Right atrium auricular region (tissue), 2 donors: ENCODE results near the gene B3GNT3. TPM values are rescaled to one million over a fixed set of nuclear protein-coding genes. Genes with fewer than 3 reads are reported as not detected.

Experiments used
- DNase-seq: peaks from one replicate; pipeline ENCODE4 v3.0.0-alpha.2; 2019; ENCODE audit warnings: low spot score
- H3K27ac ChIP-seq, 2 donors: fragments of 200-600 bp; sonication (generic); 1 replicate in 1 of 2; 2 replicates in 1 of 2; pipeline ENCODE4 v1.5.1; 2016 to 2019
- H3K27me3 ChIP-seq, 2 donors: fragments of 200-600 bp; sonication (generic); one replicate each; pipeline versions ENCODE4 v1.5.1 to v1.6.0; 2017 to 2019
- H3K36me3 ChIP-seq: fragments of 200-600 bp; sonication (generic); one replicate; pipeline ENCODE4 v1.5.1; 2016
- H3K4me1 ChIP-seq, 2 donors: fragments of 200-600 bp; sonication (generic); one replicate each; pipeline versions ENCODE4 v1.5.1 to v1.6.0; 2017 to 2019
- H3K4me3 ChIP-seq, 2 donors: fragments of 200-600 bp; sonication (generic); 1 replicate in 1 of 2; 2 replicates in 1 of 2; pipeline ENCODE4 v1.5.1; 2017 to 2019; ENCODE audit warnings: mild to moderate bottlenecking in 1 of 2, moderate library complexity in 1 of 2
- H3K9me3 ChIP-seq, 2 donors: fragments of 200-600 bp; sonication (generic); one replicate each; pipeline ENCODE4 v1.5.1; 2019
- total RNA-seq, 2 donors: library from RNA; depleted of rRNA; stranded (reverse); fragments of >200 nt; gene quantifications; one replicate each; pipeline ENCODE4 v1.1.0, GENCODE V29; 2016
- TF ChIP-seq, protein P1 (sequence below), 2 donors: fragments of 200-600 bp; sonication (generic); IDR thresholded peaks; one replicate each; pipeline ENCODE4 v1.5.1; 2019; ENCODE audit warnings: antibody characterized with exemption in 2 of 2

The B3GNT3 gene
- total RNA-seq, 2 donors from 2014 or later = not detected

GRCh38 chr19:17841371-17841809 is 46.5 kb downstream of the B3GNT3 start:
- H3K27ac ChIP-seq = no peak overlapping the region
- H3K27me3 ChIP-seq = no peaks in the 10 kb centered on the region
- no peaks in the 10 kb centered on the region for H3K9me3 ChIP-seq
- H3K36me3 ChIP-seq = no peaks in the 10 kb centered on the region
- peak overlapping the region; percentile 23 to 27 for H3K4me3 ChIP-seq
- TF ChIP-seq, protein P1, sequence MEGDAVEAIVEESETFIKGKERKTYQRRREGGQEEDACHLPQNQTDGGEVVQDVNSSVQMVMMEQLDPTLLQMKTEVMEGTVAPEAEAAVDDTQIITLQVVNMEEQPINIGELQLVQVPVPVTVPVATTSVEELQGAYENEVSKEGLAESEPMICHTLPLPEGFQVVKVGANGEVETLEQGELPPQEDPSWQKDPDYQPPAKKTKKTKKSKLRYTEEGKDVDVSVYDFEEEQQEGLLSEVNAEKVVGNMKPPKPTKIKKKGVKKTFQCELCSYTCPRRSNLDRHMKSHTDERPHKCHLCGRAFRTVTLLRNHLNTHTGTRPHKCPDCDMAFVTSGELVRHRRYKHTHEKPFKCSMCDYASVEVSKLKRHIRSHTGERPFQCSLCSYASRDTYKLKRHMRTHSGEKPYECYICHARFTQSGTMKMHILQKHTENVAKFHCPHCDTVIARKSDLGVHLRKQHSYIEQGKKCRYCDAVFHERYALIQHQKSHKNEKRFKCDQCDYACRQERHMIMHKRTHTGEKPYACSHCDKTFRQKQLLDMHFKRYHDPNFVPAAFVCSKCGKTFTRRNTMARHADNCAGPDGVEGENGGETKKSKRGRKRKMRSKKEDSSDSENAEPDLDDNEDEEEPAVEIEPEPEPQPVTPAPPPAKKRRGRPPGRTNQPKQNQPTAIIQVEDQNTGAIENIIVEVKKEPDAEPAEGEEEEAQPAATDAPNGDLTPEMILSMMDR (IDR thresholded peaks at IDR 0.05) = no peak
- peaks cover 0 to 16% of the 10 kb centered on the region in 2 donors for H3K4me1 ChIP-seq
- no peak for DNase-seq

GRCh38 chr19:17841810-17842662 is 47.1 kb downstream of the B3GNT3 start:
- Histone ChIP-seq H3K27me3 (no peaks in the 10 kb centered on the region), H3K4me1 (peaks cover 0 to 16% of the 10 kb centered on the region in 2 donors), H3K4me3 (peak overlapping the region; percentile 23 to 27), H3K27ac (no peak overlapping the region), H3K36me3 (no peaks in the 10 kb centered on the region), H3K9me3 (no peaks in the 10 kb centered on the region)
- DNase-seq = peak; percentile 75
- TF ChIP-seq, protein P1 (IDR thresholded peaks at IDR 0.05) = no peak

- DNase-seq = no peak
- Histone ChIP-seq H3K4me1 (peaks cover 0 to 22% of the 10 kb centered on the region in 2 donors), H3K4me3 (peak overlapping the region in 1 of 2 donors; percentile 27), H3K9me3 (no peaks in the 10 kb centered on the region), H3K36me3 (no peaks in the 10 kb centered on the region), H3K27me3 (no peaks in the 10 kb centered on the region), H3K27ac (no peak overlapping the region)
- TF ChIP-seq, protein P1 (IDR thresholded peaks at IDR 0.05) = no peak
Observed at GRCh38 chr19:17842663-17843291, 47.8 kb downstream of the B3GNT3 start.

GRCh38 chr19:17843292-17843827 is 48.4 kb downstream of the B3GNT3 start:
- Histone ChIP-seq H3K4me1 (peaks cover 0 to 26% of the 10 kb centered on the region in 2 donors), H3K27me3 (no peaks in the 10 kb centered on the region)

GRCh38 chr19:17843908-17844490 is 49.1 kb downstream of the B3GNT3 start:
- peaks cover 0 to 26% of the 10 kb centered on the region in 2 donors for H3K4me1 ChIP-seq
- TF ChIP-seq, protein P1 (IDR thresholded peaks at IDR 0.05) = no peak
- no peak overlapping the region for H3K27ac ChIP-seq
- H3K36me3 ChIP-seq = no peaks in the 10 kb centered on the region
- H3K9me3 ChIP-seq = no peaks in the 10 kb centered on the region
- H3K4me3 ChIP-seq = no peak overlapping the region
- DNase-seq = no peak
- H3K27me3 ChIP-seq = no peaks in the 10 kb centered on the region

More at GRCh38 chr19:17843292-17843827, 48.4 kb downstream of the B3GNT3 start:
- Histone ChIP-seq H3K36me3 (no peaks in the 10 kb centered on the region), H3K9me3 (no peaks in the 10 kb centered on the region), H3K27ac (no peak overlapping the region), H3K4me3 (no peak overlapping the region)
- TF ChIP-seq, protein P1 (IDR thresholded peaks at IDR 0.05) = no peak
- DNase-seq = no peak
